ENCODE measurements around the gene GTPBP1.

Gene GTPBP1

GRCh38 chr22:38770257-38770949, 64.7 kb downstream of the GTPBP1 start:
- no peaks in the 10 kb centered on the region for H3K9me3 ChIP-seq (ENCODE audit: severe bottlenecking)
- no peaks in the 10 kb centered on the region for H3K27me3 ChIP-seq (ENCODE audit: insufficient read depth, low read depth, severe bottlenecking)
- no peak for DNase-seq
- H3K36me3 ChIP-seq: no peaks in the 10 kb centered on the region
- H3K4me3 ChIP-seq (ENCODE audit: low read depth, low read length): no peak overlapping the region
- TF ChIP-seq, protein P1, sequence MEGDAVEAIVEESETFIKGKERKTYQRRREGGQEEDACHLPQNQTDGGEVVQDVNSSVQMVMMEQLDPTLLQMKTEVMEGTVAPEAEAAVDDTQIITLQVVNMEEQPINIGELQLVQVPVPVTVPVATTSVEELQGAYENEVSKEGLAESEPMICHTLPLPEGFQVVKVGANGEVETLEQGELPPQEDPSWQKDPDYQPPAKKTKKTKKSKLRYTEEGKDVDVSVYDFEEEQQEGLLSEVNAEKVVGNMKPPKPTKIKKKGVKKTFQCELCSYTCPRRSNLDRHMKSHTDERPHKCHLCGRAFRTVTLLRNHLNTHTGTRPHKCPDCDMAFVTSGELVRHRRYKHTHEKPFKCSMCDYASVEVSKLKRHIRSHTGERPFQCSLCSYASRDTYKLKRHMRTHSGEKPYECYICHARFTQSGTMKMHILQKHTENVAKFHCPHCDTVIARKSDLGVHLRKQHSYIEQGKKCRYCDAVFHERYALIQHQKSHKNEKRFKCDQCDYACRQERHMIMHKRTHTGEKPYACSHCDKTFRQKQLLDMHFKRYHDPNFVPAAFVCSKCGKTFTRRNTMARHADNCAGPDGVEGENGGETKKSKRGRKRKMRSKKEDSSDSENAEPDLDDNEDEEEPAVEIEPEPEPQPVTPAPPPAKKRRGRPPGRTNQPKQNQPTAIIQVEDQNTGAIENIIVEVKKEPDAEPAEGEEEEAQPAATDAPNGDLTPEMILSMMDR (IDR thresholded peaks at IDR 0.05; ENCODE audit: low read depth, low read length): no peak
- H3K27ac ChIP-seq: no peak overlapping the region

DNA sequence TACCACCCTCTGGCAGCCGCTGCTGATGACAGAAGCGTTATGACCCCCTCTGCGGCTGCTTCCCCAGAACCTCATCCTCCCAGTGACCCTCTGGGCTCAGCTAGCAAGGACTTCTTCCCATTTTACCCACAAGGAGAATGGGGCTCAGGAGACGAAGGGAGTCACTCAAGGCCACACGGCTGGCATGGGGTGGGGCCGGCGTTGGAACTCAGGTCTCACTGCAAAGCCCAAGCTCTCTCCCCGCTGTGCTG, 66.8 kb downstream of the GTPBP1 start:
- H3K27me3 ChIP-seq (ENCODE audit: insufficient read depth, low read depth, severe bottlenecking): no peaks in the 10 kb centered on the region
- H3K36me3 ChIP-seq: no peaks in the 10 kb centered on the region
- no peak for DNase-seq
- no peak overlapping the region for H3K27ac ChIP-seq
- no peak overlapping the region for H3K4me3 ChIP-seq (ENCODE audit: low read depth, low read length)
- no peaks in the 10 kb centered on the region for H3K9me3 ChIP-seq (ENCODE audit: severe bottlenecking)
- TF ChIP-seq, protein P1 (IDR thresholded peaks at IDR 0.05; ENCODE audit: low read depth, low read length): no peak

DNA sequence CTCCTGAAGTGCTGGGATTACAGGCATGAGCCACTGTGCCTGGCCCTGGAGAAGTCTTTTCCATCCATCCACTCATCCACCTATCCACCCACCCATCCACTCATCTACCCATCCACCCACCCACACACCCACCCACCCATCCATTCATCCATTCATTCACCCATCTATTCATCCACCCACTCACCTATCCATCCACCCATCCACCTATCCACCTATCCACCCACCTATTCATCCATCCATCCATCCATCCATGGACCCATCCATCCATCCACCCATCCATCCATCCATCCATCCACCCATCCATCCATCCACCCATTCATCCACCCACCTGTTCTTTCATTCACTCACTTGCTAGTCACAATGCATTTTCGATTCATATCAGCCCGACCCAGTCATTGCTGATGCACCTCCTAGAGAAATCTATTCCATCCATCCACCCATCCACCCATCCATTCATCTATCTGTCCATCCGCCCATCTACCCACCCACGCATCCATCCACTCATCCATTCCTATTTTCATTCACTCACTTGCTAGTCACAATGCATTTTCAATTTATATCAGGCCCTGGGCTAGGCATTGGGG, 67.7 kb downstream of the GTPBP1 start:
- Histone ChIP-seq H3K27ac (no peak overlapping the region), H3K27me3 (ENCODE audit: insufficient read depth, low read depth, severe bottlenecking) (no peaks in the 10 kb centered on the region), H3K36me3 (no peaks in the 10 kb centered on the region), H3K9me3 (ENCODE audit: severe bottlenecking) (no peaks in the 10 kb centered on the region), H3K4me3 (ENCODE audit: low read depth, low read length) (no peak overlapping the region)
- DNase-seq: no peak
- TF ChIP-seq, protein P1 (IDR thresholded peaks at IDR 0.05; ENCODE audit: low read depth, low read length): no peak

- Histone ChIP-seq H3K27ac (no peak overlapping the region), H3K9me3 (ENCODE audit: severe bottlenecking) (no peaks in the 10 kb centered on the region), H3K4me3 (ENCODE audit: low read depth, low read length) (no peak overlapping the region), H3K36me3 (no peaks in the 10 kb centered on the region), H3K27me3 (ENCODE audit: insufficient read depth, low read depth, severe bottlenecking) (no peaks in the 10 kb centered on the region)
- TF ChIP-seq, protein P1 (IDR thresholded peaks at IDR 0.05; ENCODE audit: low read depth, low read length): no peak
- DNase-seq: no peak
Measured at GRCh38 chr22:38774496-38775166, 68.9 kb downstream of the GTPBP1 start.

- Histone ChIP-seq H3K4me3 (ENCODE audit: low read depth, low read length) (no peak overlapping the region), H3K27ac (peak overlapping the region; percentile 43; the same call in 1 of the 2 replicates), H3K27me3 (ENCODE audit: insufficient read depth, low read depth, severe bottlenecking) (no peaks in the 10 kb centered on the region), H3K36me3 (no peaks in the 10 kb centered on the region), H3K9me3 (ENCODE audit: severe bottlenecking) (no peaks in the 10 kb centered on the region)
- DNase-seq: peak; percentile 40
- TF ChIP-seq, protein P1 (IDR thresholded peaks at IDR 0.05; ENCODE audit: low read depth, low read length): no peak
Measured at GRCh38 chr22:38775656-38776055, 69.9 kb downstream of the GTPBP1 start.

Data from WERI-Rb-1 (cell line).